H1 (cell line): ENCODE results near the gene KRTAP5-6. TPM values are rescaled to one million over a fixed set of nuclear protein-coding genes. Genes with fewer than 3 reads are reported as not detected.
A peak's percentile ranks its signal among the peaks of the same experiment; 100 is the strongest.

Source experiments
- CTCF ChIA-PET: fragments of 300-600 bp; sonication (Branson Sonifier 250); formaldehyde crosslinking; loops from one replicate; lab custom pipeline; 2021; ENCODE audit not compliant: partially characterized antibody; lab: Charles Lee
- POLR2A ChIA-PET: fragments of 300-600 bp; sonication (Branson Sonifier 250); formaldehyde crosslinking; loops from one replicate; lab custom pipeline; 2021; ENCODE audit warnings: inconsistent platforms; ENCODE audit not compliant: partially characterized antibody; lab: Charles Lee
- DNase-seq, 2 experiments: peaks; one replicate each; pipeline versions ENCODE4 v3.0.0 to v3.0.0-alpha.2; 2010 to 2022; ENCODE audit warnings: low spot score in 2 of 2, low read depth in 1 of 2, mixed read lengths in 1 of 2
- FAIRE-seq: peaks from 2 replicates; lab custom pipeline; 2011; peaks lifted over from hg19 to GRCh38; lab: Jason Lieb, UNC
- H2AFZ ChIP-seq: 2 replicates; pipeline ENCODE4 v1.8.1; 2012; ENCODE audit warnings: low read length, inconsistent platforms
- H2AK5ac ChIP-seq: 2 replicates; pipeline ENCODE4 v1.6.1; 2013; ENCODE audit warnings: low read depth, low read length
- H2BK120ac ChIP-seq: replicated peaks from 2 replicates; pipeline ENCODE3; 2013; ENCODE audit warnings: low read depth, low read length, inconsistent platforms
- H2BK12ac ChIP-seq: 2 replicates; pipeline ENCODE4 v1.6.1; 2013; ENCODE audit warnings: low read depth, low read length
- H2BK15ac ChIP-seq: 2 replicates; pipeline ENCODE4 v1.6.1; 2013; ENCODE audit warnings: low read length
- H2BK20ac ChIP-seq: 2 replicates; pipeline ENCODE4 v1.6.1; 2013; ENCODE audit warnings: low read length
- H2BK5ac ChIP-seq: 2 replicates; pipeline ENCODE4 v1.6.1; 2013; ENCODE audit warnings: low read depth, low read length
- H3K14ac ChIP-seq: 2 replicates; pipeline ENCODE4 v1.6.1; 2013; ENCODE audit warnings: inconsistent platforms; ENCODE audit not compliant: insufficient read length
- H3K18ac ChIP-seq: 2 replicates; pipeline ENCODE4 v1.6.1; 2013; ENCODE audit warnings: low read length; ENCODE audit errors: extremely low read depth
- H3K23ac ChIP-seq: 2 replicates; pipeline ENCODE4 v1.6.1; 2013; ENCODE audit warnings: inconsistent platforms; ENCODE audit not compliant: insufficient read length
- H3K23me2 ChIP-seq: 2 replicates; pipeline ENCODE4 v1.6.1; 2013; ENCODE audit warnings: low read depth, low read length
- H3K27ac ChIP-seq: 2 replicates; pipeline ENCODE4 v1.6.1; 2011; ENCODE audit warnings: low read depth, low read length, inconsistent platforms
- H3K27me3 ChIP-seq, 4 experiments: replicated peaks in 1 of 4; 1 replicate in 1 of 4; 2 replicates in 3 of 4; pipeline versions ENCODE4 v1.6.1 to v1.8.1; 2011 to 2013; ENCODE audit warnings: low read length in 3 of 4, mild to moderate bottlenecking in 3 of 4, inconsistent platforms in 2 of 4, mixed read lengths in 2 of 4, moderate library complexity in 1 of 4; ENCODE audit not compliant: control insufficient read depth in 3 of 4, insufficient read depth in 3 of 4; ENCODE audit errors: extremely low read depth in 1 of 4
- H3K36me3 ChIP-seq, 4 experiments: 2 replicates each; pipeline versions ENCODE4 v1.6.1 to v1.8.1; 2011 to 2013; ENCODE audit warnings: mild to moderate bottlenecking in 4 of 4, low read length in 3 of 4, moderate library complexity in 2 of 4, control low read depth in 1 of 4, inconsistent platforms in 1 of 4; ENCODE audit not compliant: insufficient read depth in 4 of 4, control insufficient read depth in 2 of 4
- H3K4ac ChIP-seq: replicated peaks from 2 replicates; pipeline ENCODE3; 2013; ENCODE audit warnings: low read length, low read depth, mixed read lengths, inconsistent platforms; ENCODE audit not compliant: insufficient read length
- H3K4me1 ChIP-seq, 4 experiments: replicated peaks in 1 of 4; 1 replicate in 1 of 4; 2 replicates in 3 of 4; pipeline versions ENCODE4 v1.6.1 to v1.8.1; 2011 to 2013; ENCODE audit warnings: low read length in 3 of 4, inconsistent platforms in 2 of 4, mixed read lengths in 1 of 4; ENCODE audit not compliant: insufficient read depth in 4 of 4, control insufficient read depth in 3 of 4
- H3K4me2 ChIP-seq, 2 experiments: 2 replicates each; pipeline versions ENCODE4 v1.6.1 to v1.8.1; 2011 to 2013; ENCODE audit warnings: low read depth in 2 of 2, low read length in 2 of 2, control low read depth in 1 of 2, inconsistent platforms in 1 of 2, mild to moderate bottlenecking in 1 of 2; ENCODE audit not compliant: insufficient read depth in 1 of 2
- H3K4me3 ChIP-seq, 4 experiments: fragments of 200-600, 300-600 bp in 1 of 4; sonication (generic), shearing (Covaris generic), sonication (Bioruptor Twin) in 1 of 4; 2 replicates each; pipeline versions ENCODE4 v1.5.1 to v1.8.1; 2011 to 2016; ENCODE audit warnings: low read length in 4 of 4, low read depth in 3 of 4, control low read depth in 2 of 4, inconsistent platforms in 2 of 4, mild to moderate bottlenecking in 2 of 4, mixed read lengths in 1 of 4, moderate library complexity in 1 of 4; ENCODE audit not compliant: insufficient read depth in 2 of 4; ENCODE audit errors: extremely low read depth in 1 of 4
- H3K56ac ChIP-seq: replicated peaks from 2 replicates; pipeline ENCODE3; 2013; ENCODE audit warnings: low read depth, mild to moderate bottlenecking, mixed read lengths, low read length, inconsistent platforms; ENCODE audit not compliant: insufficient read length
- H3K79me1 ChIP-seq: 2 replicates; pipeline ENCODE4 v1.6.1; 2013; ENCODE audit warnings: low read depth, low read length, control low read depth
- H3K79me2 ChIP-seq, 2 experiments: 2 replicates each; pipeline versions ENCODE4 v1.6.1 to v1.8.1; 2012 to 2013; ENCODE audit warnings: low read length in 2 of 2, mild to moderate bottlenecking in 2 of 2, inconsistent platforms in 1 of 2; ENCODE audit not compliant: insufficient read depth in 2 of 2, control insufficient read depth in 1 of 2
- H3K9ac ChIP-seq, 4 experiments: replicated peaks in 1 of 4; 1 replicate in 1 of 4; 2 replicates in 3 of 4; pipeline versions ENCODE4 v1.6.1 to v1.8.1; 2011 to 2013; ENCODE audit warnings: low read depth in 3 of 4, low read length in 3 of 4, control low read depth in 2 of 4, mild to moderate bottlenecking in 2 of 4, moderate library complexity in 2 of 4, inconsistent platforms in 1 of 4; ENCODE audit errors: extremely low read depth in 1 of 4
- H3K9me3 ChIP-seq, 2 experiments: 2 replicates each; pipeline versions ENCODE4 v1.6.1 to v1.8.1; 2012 to 2013; ENCODE audit warnings: mild to moderate bottlenecking in 2 of 2, moderate library complexity in 2 of 2, control low read depth in 1 of 2, inconsistent platforms in 1 of 2, low read depth in 1 of 2, low read length in 1 of 2, mixed read lengths in 1 of 2; ENCODE audit not compliant: insufficient read depth in 2 of 2
- H4K20me1 ChIP-seq, 2 experiments: replicated peaks in 1 of 2; 2 replicates each; pipeline versions ENCODE3 to v1.8.1; 2011 to 2013; ENCODE audit warnings: inconsistent platforms in 2 of 2, low read length in 2 of 2, mild to moderate bottlenecking in 1 of 2; ENCODE audit not compliant: insufficient read depth in 2 of 2, control insufficient read depth in 1 of 2
- H4K5ac ChIP-seq: 2 replicates; pipeline ENCODE4 v1.6.1; 2013; ENCODE audit warnings: low read length, low read depth, mixed read lengths, inconsistent platforms; ENCODE audit not compliant: insufficient read length
- H4K8ac ChIP-seq: 2 replicates; pipeline ENCODE4 v1.8.0; 2013; ENCODE audit warnings: mild to moderate bottlenecking, moderate library complexity, low read length, inconsistent platforms; ENCODE audit not compliant: insufficient read depth; ENCODE audit errors: extremely low read depth
- H4K91ac ChIP-seq: replicated peaks from 2 replicates; pipeline ENCODE3; 2013; ENCODE audit warnings: low read length, mixed read lengths, inconsistent platforms; ENCODE audit not compliant: insufficient read length
- ASH2L ChIP-seq: fragments of 200-600, 300-600 bp; sonication (generic); IDR thresholded peaks from one replicate; pipeline ENCODE4 v1.7.1; 2017; ENCODE audit warnings: low read length
- BRCA1 ChIP-seq: IDR thresholded peaks from 2 replicates; pipeline ENCODE4 v1.6.1; 2012; ENCODE audit warnings: low read depth, low read length, improper control_type of control experiment
- CREB1 ChIP-seq: IDR thresholded peaks from 2 replicates; pipeline ENCODE4 v1.6.1; 2012; ENCODE audit warnings: inconsistent platforms
- CTBP2 ChIP-seq: IDR thresholded peaks from 2 replicates; pipeline ENCODE4 v1.7.0; 2011; ENCODE audit warnings: borderline replicate concordance, mild to moderate bottlenecking, moderate library complexity, mixed read lengths, low read length; ENCODE audit not compliant: insufficient read depth, insufficient read length
- FOSL1 ChIP-seq: IDR thresholded peaks from 2 replicates; pipeline ENCODE4 v1.6.1; 2011; ENCODE audit warnings: mild to moderate bottlenecking, low read depth, low read length, moderate library complexity; ENCODE audit not compliant: insufficient read depth
- KDM1A ChIP-seq: fragments of 200-600, 300-600 bp; sonication (generic); IDR thresholded peaks from 2 replicates; pipeline ENCODE4 v1.7.1; 2016; ENCODE audit warnings: mild to moderate bottlenecking, low read length, borderline replicate concordance
- MAFK ChIP-seq: IDR thresholded peaks from 2 replicates; pipeline ENCODE4 v1.6.1; 2012; ENCODE audit warnings: low read depth, mild to moderate bottlenecking, improper control_type of control experiment, low read length
- POU5F1 ChIP-seq: IDR thresholded peaks from 2 replicates; pipeline ENCODE4 v1.6.1; 2011; ENCODE audit warnings: low read depth, mild to moderate bottlenecking, low read length, moderate library complexity
- RAD21 ChIP-seq, 2 experiments: IDR thresholded peaks in 1 of 2; conservative IDR thresholded peaks in 1 of 2; 2 replicates each; pipeline ENCODE4 v1.6.1; 2011; ENCODE audit warnings: low read depth in 2 of 2, low read length in 2 of 2, improper control_type of control experiment in 1 of 2, inconsistent platforms in 1 of 2, mild to moderate bottlenecking in 1 of 2, moderate library complexity in 1 of 2
- RNF2 ChIP-seq: fragments of 200-900, 300-1000 bp; sonication (generic); IDR thresholded peaks from 2 replicates; pipeline ENCODE4 v1.7.1; 2016; ENCODE audit warnings: borderline replicate concordance, low read depth, mild to moderate bottlenecking, antibody characterized with exemption, low read length; ENCODE audit not compliant: poor library complexity, severe bottlenecking; ENCODE audit errors: missing control alignments
- SIRT6 ChIP-seq: IDR thresholded peaks from one replicate; pipeline ENCODE4 v1.7.1; 2012; ENCODE audit warnings: low read length, inconsistent platforms
- WGBS, 2 experiments: shearing (Covaris generic) in 1 of 2; methylation state at CpG; one replicate each; pipeline versions ENCODE4 v1.1.6 to v1.1.7; 2013 to 2015; ENCODE audit warnings: low lambda C conversion rate in 2 of 2, mixed read lengths in 2 of 2, inconsistent platforms in 1 of 2, low coverage in 1 of 2, missing lambda C conversion rate in 1 of 2; ENCODE audit not compliant: insufficient replicate concordance in 2 of 2, insufficient coverage in 1 of 2, insufficient read length in 1 of 2; ENCODE audit errors: extremely low coverage in 1 of 2, missing lambda C conversion rate in 1 of 2; 5-methylcytosine and 5-hydroxymethylcytosine counted together
- polyA plus RNA-seq, 7 experiments: library from polyadenylated mRNA; depleted of rRNA in 3 of 7; stranded (reverse) in 5 of 7; unstranded in 2 of 7; fragments of >200 nt in 5 of 7; fragments of 200-250 nt in 2 of 7; gene quantifications; 1 replicate in 5 of 7; 2 replicates in 1 of 7; 4 replicates in 1 of 7; pipeline versions ENCODE4 v1.2.1 to v1.2.3, GENCODE V29; 2011 to 2013; ENCODE audit warnings: missing spikeins in 2 of 7, mixed read lengths in 2 of 7
- total RNA-seq: library from RNA; stranded (reverse); fragmentation: NEBNext Ultra II Directional; extraction: Animal tissue kit (Norgen Biotek cat#: 25700); gene quantifications from 2 replicates; pipeline ENCODE4 v1.2.1, GENCODE V29; 2021
- TF ChIP-seq, protein P1 (sequence below): IDR thresholded peaks from 2 replicates; pipeline ENCODE4 v1.6.1; 2011; ENCODE audit warnings: low read length, improper control_type of control experiment

Gene KRTAP5-6
- total and polyA plus RNA-seq, 2 of the 8 experiments (the other 6 are each of a cell fraction or from before 2014, with no cell fraction given): not detected

DNA sequence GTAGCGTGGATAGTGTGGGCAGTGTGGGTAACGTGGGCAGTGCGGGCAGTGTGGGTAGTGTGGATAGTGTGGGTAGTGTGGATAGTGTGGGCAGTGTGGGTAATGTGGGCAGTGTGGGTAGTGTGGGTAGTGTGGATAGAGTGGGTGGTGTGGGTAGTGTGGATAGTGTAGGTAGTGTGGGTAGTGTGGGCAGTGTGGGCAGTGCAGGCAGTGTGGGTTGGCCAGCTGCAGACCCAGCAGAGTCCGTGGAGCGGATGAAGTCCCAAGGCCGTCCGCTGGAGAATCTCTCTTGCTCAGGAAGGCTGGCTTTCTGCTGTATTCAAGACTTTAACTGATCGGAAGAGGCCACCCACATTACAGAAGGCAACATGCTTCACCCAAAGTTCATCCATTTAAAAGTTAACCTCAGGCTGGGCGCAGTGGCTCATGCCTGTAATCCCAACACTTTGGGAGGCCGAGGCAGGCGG is 26.1 kb upstream of the KRTAP5-6 start:
- Histone ChIP-seq H3K23ac (no peak overlapping the region), H2AFZ (no peak overlapping the region), H3K4me2 (no peak overlapping the region), H3K4me1 (no peaks in the 10 kb centered on the region; a peak in 1 of 7 replicates), H2AK5ac (0 out of 2 replicates have a peak overlapping the region, but pooled peaks have one; percentile 17), H3K79me1 (no peaks in the 10 kb centered on the region), H4K91ac (no peak overlapping the region), H2BK15ac (peak overlapping the region; percentile 88), H3K9ac (no peak overlapping the region), H3K56ac (peak overlapping the region; percentile 69), H3K79me2 (no peaks in the 10 kb centered on the region), H3K4ac (no peak overlapping the region), H3K27me3 (peaks cover 0 to 4% (median 0%) of the 10 kb centered on the region in 4 experiments; a peak in 3 of 7 replicates), H2BK5ac (no peak overlapping the region), H3K36me3 (no peaks in the 10 kb centered on the region), H2BK12ac (peak overlapping the region; percentile 52; the same call in 1 of the 2 replicates), H3K14ac (no peak overlapping the region), H3K4me3 (no peak overlapping the region), H2BK20ac (no peak overlapping the region), H3K27ac (no peak overlapping the region), H4K5ac (no peak overlapping the region), H3K23me2 (peaks cover 6% of the 10 kb centered on the region; the same call in 1 of the 2 replicates), H4K20me1 (peaks cover 0 to 2% of the 10 kb centered on the region in 2 experiments), H2BK120ac (no peak overlapping the region), H3K9me3 (no peaks in the 10 kb centered on the region), H3K18ac (no peak overlapping the region; the same call in 1 of the 2 replicates), H4K8ac (no peak overlapping the region)
- WGBS, 2 experiments: 74% methylated on average over 10 of the region's 11 CpGs; no CpG with 5 or more reads in 1 of the 2 experiments
- CTCF ChIA-PET: interaction anchor here (1.0 to 4.5 kb wide), 2 partner anchors 11 to 18 kb away, joined by 4 to 15 read pairs; no protein-coding TSS in a partner anchor
- no peak for DNase-seq
- POLR2A ChIA-PET: no interaction called here
- TF ChIP-seq MAFK: no peak
- TF ChIP-seq ASH2L: no peak
- TF ChIP-seq CREB1: no peak
- TF ChIP-seq RAD21 (IDR thresholded peaks at IDR 0.05 in 1 of 2, conservative IDR thresholded peaks at IDR 0.05 in 1 of 2; ENCODE audit: low read depth in 2 of 2, low read length in 2 of 2): no peak
- no peak for TF ChIP-seq KDM1A
- no peak for TF ChIP-seq POU5F1
- TF ChIP-seq CTBP2: no peak
- no peak for TF ChIP-seq RNF2
- no peak for TF ChIP-seq SIRT6
- no peak for TF ChIP-seq FOSL1
- TF ChIP-seq, protein P1, sequence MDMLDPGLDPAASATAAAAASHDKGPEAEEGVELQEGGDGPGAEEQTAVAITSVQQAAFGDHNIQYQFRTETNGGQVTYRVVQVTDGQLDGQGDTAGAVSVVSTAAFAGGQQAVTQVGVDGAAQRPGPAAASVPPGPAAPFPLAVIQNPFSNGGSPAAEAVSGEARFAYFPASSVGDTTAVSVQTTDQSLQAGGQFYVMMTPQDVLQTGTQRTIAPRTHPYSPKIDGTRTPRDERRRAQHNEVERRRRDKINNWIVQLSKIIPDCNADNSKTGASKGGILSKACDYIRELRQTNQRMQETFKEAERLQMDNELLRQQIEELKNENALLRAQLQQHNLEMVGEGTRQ: no peak
- no peak for TF ChIP-seq BRCA1
- no peak for FAIRE-seq
